ENCODE measurements around the gene FXYD6. TPM values are rescaled to one million over a fixed set of nuclear protein-coding genes. Genes with fewer than 3 reads are reported as not detected.
A peak's percentile ranks its signal among the peaks of the same experiment; 100 is the strongest.

FXYD6 gene
- total and polyA plus RNA-seq, 12 donors: 34.3 to 218 (median 94.1) TPM

GRCh38 chr11:117828611-117829368 lies 47.7 kb downstream of the FXYD6 start:
- Histone ChIP-seq H3K27me3 (no peaks in the 10 kb centered on the region), H3K27ac (peak overlapping the region in 1 of 5 donors; percentile 10), H3K4me3 (no peak overlapping the region), H3K9me3 (replicated peaks in 1 of 3) (no peaks in the 10 kb centered on the region), H3K36me3 (replicated peaks in 1 of 2) (no peaks in the 10 kb centered on the region), H3K4me1 (replicated peaks in 1 of 2) (peaks cover 0 to 23% of the 10 kb centered on the region in 2 donors)
- WGBS, 4 donors: 49 to 67% (median 65%) methylated on average over 3 to 16 of the region's 16 CpGs; no CpG with 5 or more reads in 1 of the 4 donors
- intact Hi-C loops (cut with DNase I): no loop called here
- peak in 5 of 7 donors; percentile 18 to 63 (median 24) for DNase-seq
- TF ChIP-seq POLR2A (IDR thresholded peaks at IDR 0.05) (no peak), CTCF (IDR thresholded peaks at IDR 0.05) (no peak)

DNA sequence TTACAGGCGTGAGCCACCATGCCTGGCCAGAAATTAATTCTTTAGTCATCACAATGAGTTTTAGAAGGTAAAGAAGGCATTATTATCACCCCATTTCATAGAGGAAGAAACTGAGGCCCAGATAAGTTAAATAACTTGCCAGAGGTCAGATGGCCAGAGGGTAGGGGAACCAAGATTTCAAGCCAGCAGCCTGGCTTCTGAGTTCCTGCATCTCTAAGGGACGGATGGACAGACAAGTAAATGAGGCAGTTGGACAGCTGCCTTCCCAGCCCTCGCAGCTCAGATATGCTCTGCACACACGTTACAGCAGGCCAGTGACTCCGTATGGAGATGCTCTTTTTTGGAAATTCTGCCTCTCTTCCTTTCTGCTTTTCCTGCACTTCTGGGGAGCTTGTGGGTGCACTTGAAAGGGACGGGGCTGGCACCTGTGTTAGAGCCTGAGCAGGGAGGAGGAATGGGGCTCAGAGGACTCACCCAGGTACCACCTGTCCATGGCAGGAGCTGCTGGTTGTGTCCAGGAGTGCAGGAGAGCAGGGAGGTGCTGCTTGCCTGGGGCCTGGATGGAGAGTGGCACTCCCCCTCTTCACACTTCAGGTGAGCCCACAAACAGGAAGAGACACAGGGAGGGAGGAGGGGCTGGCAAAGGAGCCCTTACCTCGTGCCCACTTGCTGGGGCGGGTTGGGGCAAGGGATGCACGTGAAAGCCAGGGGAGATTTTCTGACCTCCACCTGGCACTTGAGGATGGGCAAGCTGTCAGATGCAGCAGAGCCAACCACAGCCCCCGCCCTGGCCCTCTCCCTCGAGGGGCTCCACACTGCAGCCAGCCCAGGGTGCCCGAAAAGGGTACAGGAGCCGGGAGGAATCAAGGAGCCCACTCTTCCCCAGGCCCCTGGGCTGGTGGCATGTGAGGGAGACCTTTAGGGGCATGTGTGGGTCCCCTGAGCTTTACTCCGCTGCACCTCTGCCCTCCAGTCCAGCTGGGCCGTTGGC lies 48.6 kb downstream of the FXYD6 start:
- Histone ChIP-seq H3K4me3 (no peak overlapping the region), H3K27me3 (no peaks in the 10 kb centered on the region), H3K36me3 (replicated peaks in 1 of 2) (no peaks in the 10 kb centered on the region), H3K4me1 (replicated peaks in 1 of 2) (peaks cover 0 to 24% of the 10 kb centered on the region in 2 donors), H3K9me3 (replicated peaks in 1 of 3) (no peaks in the 10 kb centered on the region), H3K27ac (no peak overlapping the region)
- TF ChIP-seq POLR2A (IDR thresholded peaks at IDR 0.05) (no peak), CTCF (IDR thresholded peaks at IDR 0.05) (no peak)
- 57 to 75% (median 66%) methylated on average over 8 to 15 of the region's 15 CpGs for WGBS, 4 donors
- intact Hi-C loops (cut with DNase I): no loop called here
- peak in 4 of 7 donors; percentile 10 to 42 (median 18) for DNase-seq

- peak in 1 of 7 donors; percentile 8 for DNase-seq
- intact Hi-C loops (cut with DNase I): no loop called here
- no peak overlapping the region for H3K4me3 ChIP-seq
- no peaks in the 10 kb centered on the region for H3K36me3 ChIP-seq (replicated peaks in 1 of 2)
- H3K27me3 ChIP-seq: no peaks in the 10 kb centered on the region
- WGBS, 4 donors: 76 to 84% (median 83%) methylated on average over 3 of the region's 3 CpGs
- no peak overlapping the region for H3K27ac ChIP-seq
- no peak for TF ChIP-seq CTCF (IDR thresholded peaks at IDR 0.05)
- TF ChIP-seq POLR2A (IDR thresholded peaks at IDR 0.05): no peak
- no peaks in the 10 kb centered on the region for H3K9me3 ChIP-seq (replicated peaks in 1 of 3)
- H3K4me1 ChIP-seq (replicated peaks in 1 of 2): peaks cover 0 to 24% of the 10 kb centered on the region in 2 donors
Observed at GRCh38 chr11:117826832-117827231, 49.6 kb downstream of the FXYD6 start.

- no peak overlapping the region for H3K4me3 ChIP-seq
- H3K4me1 ChIP-seq (replicated peaks in 1 of 2): peaks cover 0 to 24% of the 10 kb centered on the region in 2 donors
Observed at GRCh38 chr11:117826190-117826570, 50.3 kb downstream of the FXYD6 start.

More at GRCh38 chr11:117826190-117826570, 50.3 kb downstream of the FXYD6 start:
- no peaks in the 10 kb centered on the region for H3K9me3 ChIP-seq (replicated peaks in 1 of 3)
- H3K36me3 ChIP-seq (replicated peaks in 1 of 2): no peaks in the 10 kb centered on the region
- H3K27ac ChIP-seq: no peak overlapping the region
- no peak for TF ChIP-seq POLR2A (IDR thresholded peaks at IDR 0.05)
- no peak for TF ChIP-seq CTCF (IDR thresholded peaks at IDR 0.05)
- peak in 2 of 7 donors; percentile 6 to 45 for DNase-seq
- 64 to 71% (median 70%) methylated on average over 10 of the region's 10 CpGs for WGBS, 4 donors
- intact Hi-C loops (cut with DNase I): no loop called here
- no peaks in the 10 kb centered on the region for H3K27me3 ChIP-seq

Measured in adrenal gland (tissue), 12 donors.